Stomach (tissue), 4 donors: ENCODE measurements around the gene LHFPL2.

Experiments used
- EP300 ChIP-seq: sonication (generic); formaldehyde crosslinking; IDR thresholded peaks from one replicate; pipeline ENCODE4 v1.6.1; 2017; ENCODE audit warnings: antibody characterized with exemption
- POLR2A ChIP-seq, 4 donors: fragments of 450-650 bp; IDR thresholded peaks; one replicate each; pipeline ENCODE4 v1.6.1; 2016; ENCODE audit warnings: antibody characterized with exemption in 4 of 4, control low read depth in 2 of 4, mild to moderate bottlenecking in 1 of 4, moderate library complexity in 1 of 4
- POLR2AphosphoS5 ChIP-seq, 3 donors: sonication (generic); formaldehyde crosslinking; IDR thresholded peaks; one replicate each; pipeline ENCODE4 v1.6.1; 2016; ENCODE audit warnings: antibody characterized with exemption in 3 of 3
- TF ChIP-seq, protein P1 (sequence below), 7 experiments: fragments of 450-650 bp in 4 of 7; fragments of 200-600 bp in 3 of 7; sonication (generic) in 3 of 7; IDR thresholded peaks; one replicate each; pipeline ENCODE4 v1.5.1; 2016 to 2019; ENCODE audit warnings: antibody characterized with exemption in 7 of 7, control low read depth in 2 of 7, mild to moderate bottlenecking in 1 of 7

DNA sequence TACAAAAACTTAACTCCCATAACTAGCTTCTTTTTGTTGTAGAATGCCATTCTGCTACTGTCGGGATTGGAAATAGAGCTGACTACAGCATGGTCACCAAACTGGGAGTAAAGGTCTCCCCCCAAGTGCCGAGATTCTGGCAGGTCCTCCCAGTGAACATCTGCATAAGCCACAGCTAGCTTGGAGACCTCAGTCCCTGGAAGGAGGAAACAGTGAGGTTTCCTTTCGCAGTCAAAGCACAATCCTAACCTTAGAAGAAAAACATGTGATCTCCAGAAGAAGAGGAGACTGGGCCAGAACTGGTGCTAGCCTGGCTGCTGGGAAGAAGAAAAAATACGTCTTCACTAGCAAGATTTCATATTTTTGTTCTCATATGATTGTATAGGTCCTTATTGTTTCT, 160.7 kb downstream of the LHFPL2 start:
- TF ChIP-seq, protein P1, sequence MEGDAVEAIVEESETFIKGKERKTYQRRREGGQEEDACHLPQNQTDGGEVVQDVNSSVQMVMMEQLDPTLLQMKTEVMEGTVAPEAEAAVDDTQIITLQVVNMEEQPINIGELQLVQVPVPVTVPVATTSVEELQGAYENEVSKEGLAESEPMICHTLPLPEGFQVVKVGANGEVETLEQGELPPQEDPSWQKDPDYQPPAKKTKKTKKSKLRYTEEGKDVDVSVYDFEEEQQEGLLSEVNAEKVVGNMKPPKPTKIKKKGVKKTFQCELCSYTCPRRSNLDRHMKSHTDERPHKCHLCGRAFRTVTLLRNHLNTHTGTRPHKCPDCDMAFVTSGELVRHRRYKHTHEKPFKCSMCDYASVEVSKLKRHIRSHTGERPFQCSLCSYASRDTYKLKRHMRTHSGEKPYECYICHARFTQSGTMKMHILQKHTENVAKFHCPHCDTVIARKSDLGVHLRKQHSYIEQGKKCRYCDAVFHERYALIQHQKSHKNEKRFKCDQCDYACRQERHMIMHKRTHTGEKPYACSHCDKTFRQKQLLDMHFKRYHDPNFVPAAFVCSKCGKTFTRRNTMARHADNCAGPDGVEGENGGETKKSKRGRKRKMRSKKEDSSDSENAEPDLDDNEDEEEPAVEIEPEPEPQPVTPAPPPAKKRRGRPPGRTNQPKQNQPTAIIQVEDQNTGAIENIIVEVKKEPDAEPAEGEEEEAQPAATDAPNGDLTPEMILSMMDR (IDR thresholded peaks at IDR 0.05), result no peak
- TF ChIP-seq POLR2A (IDR thresholded peaks at IDR 0.05) (no peak), POLR2AphosphoS5 (IDR thresholded peaks at IDR 0.05) (no peak), EP300 (no peak)
